Neural cell (in vitro differentiated cells): ENCODE results near the gene SBK1. TPM values are rescaled to one million over a fixed set of nuclear protein-coding genes. Genes with fewer than 3 reads are reported as not detected.

Source experiments
- H2AFZ ChIP-seq: fragments of 200-600, 300-800 bp; sonication (generic), shearing (Covaris generic); 2 replicates; pipeline ENCODE4 v1.6.0; 2014; ENCODE audit warnings: low read depth, mild to moderate bottlenecking, antibody characterized with exemption, low read length, moderate library complexity
- H3F3A ChIP-seq: fragments of 200-600 bp; shearing (Covaris generic); 2 replicates; pipeline ENCODE4 v1.6.1; 2016; ENCODE audit warnings: mild to moderate bottlenecking, moderate library complexity, mixed read lengths, antibody characterized with exemption, low read length; ENCODE audit not compliant: insufficient read depth, poor library complexity, severe bottlenecking
- H3K27ac ChIP-seq: fragments of 200-600, 300-800 bp; sonication (generic), shearing (Covaris generic); 2 replicates; pipeline ENCODE4 v1.5.1; 2014; ENCODE audit warnings: mild to moderate bottlenecking, low read length, moderate library complexity
- H3K27me3 ChIP-seq: fragments of 300-800, 200-600 bp; sonication (generic), shearing (Covaris generic); 2 replicates; pipeline ENCODE4 v1.6.0; 2014; ENCODE audit warnings: mild to moderate bottlenecking, low read depth, low read length, moderate library complexity; ENCODE audit not compliant: insufficient read depth
- H3K36me3 ChIP-seq: fragments of 300-800, 200-600 bp; sonication (generic), shearing (Covaris generic); 2 replicates; pipeline ENCODE4 v1.5.1; 2014; ENCODE audit warnings: mild to moderate bottlenecking, antibody characterized with exemption, low read length, moderate library complexity; ENCODE audit not compliant: insufficient read depth
- H3K4me2 ChIP-seq: fragments of 300-800, 200-600 bp; sonication (generic), shearing (Covaris generic); 2 replicates; pipeline ENCODE4 v1.6.0; 2014; ENCODE audit warnings: mild to moderate bottlenecking, low read length
- H3K4me3 ChIP-seq: fragments of 300-800, 200-600 bp; sonication (generic), shearing (Covaris generic); 2 replicates; pipeline ENCODE4 v1.5.1; 2014; ENCODE audit warnings: mild to moderate bottlenecking, low read length, moderate library complexity
- H3K79me2 ChIP-seq: fragments of 200-600 bp; shearing (Covaris generic); replicated peaks from 2 replicates; pipeline ENCODE4 v1.6.0; 2014; ENCODE audit warnings: mild to moderate bottlenecking, low read length, moderate library complexity; ENCODE audit not compliant: insufficient read depth
- H3K9ac ChIP-seq: fragments of 300-800, 200-600 bp; sonication (generic), shearing (Covaris generic); 2 replicates; pipeline ENCODE4 v1.6.1; 2016; ENCODE audit warnings: mild to moderate bottlenecking, low read length, mixed read lengths
- H3K9me2 ChIP-seq: fragments of 200-600 bp; shearing (Covaris generic); 2 replicates; pipeline ENCODE4 v1.6.1; 2016; ENCODE audit warnings: mild to moderate bottlenecking, low read length, mixed read lengths; ENCODE audit not compliant: insufficient read depth
- H3K9me3 ChIP-seq: fragments of 200-600, 300-800 bp; sonication (generic), shearing (Covaris generic); 2 replicates; pipeline ENCODE4 v1.6.1; 2016; ENCODE audit warnings: mild to moderate bottlenecking, mixed run types, low read length, moderate library complexity, mixed read lengths
- H4K20me1 ChIP-seq: fragments of 200-600 bp; shearing (Covaris generic); 2 replicates; pipeline ENCODE4 v1.6.1; 2016; ENCODE audit warnings: mild to moderate bottlenecking, mixed run types; ENCODE audit not compliant: insufficient read depth
- EP300 ChIP-seq: fragments of 450-650 bp; conservative IDR thresholded peaks from 2 replicates; pipeline ENCODE4 v1.6.1; 2014; ENCODE audit warnings: antibody characterized with exemption, mild to moderate bottlenecking, moderate library complexity; ENCODE audit not compliant: poor library complexity, severe bottlenecking
- EZH2 ChIP-seq: fragments of 200-600, 300-800 bp; shearing (Covaris generic), sonication (generic); IDR thresholded peaks from 2 replicates; pipeline ENCODE4 v1.6.1; 2014; ENCODE audit warnings: antibody characterized with exemption, low read length, borderline replicate concordance, mild to moderate bottlenecking; ENCODE audit not compliant: insufficient read depth, poor library complexity, severe bottlenecking
- MXI1 ChIP-seq: fragments of 450-650 bp; conservative IDR thresholded peaks from 2 replicates; pipeline ENCODE4 v1.6.1; 2014; ENCODE audit warnings: antibody characterized with exemption, mild to moderate bottlenecking; ENCODE audit not compliant: poor library complexity, severe bottlenecking
- POLR2AphosphoS5 ChIP-seq: IDR thresholded peaks from 2 replicates; pipeline ENCODE4 v1.6.1; 2012
- RAD21 ChIP-seq: fragments of 450-650 bp; conservative IDR thresholded peaks from 2 replicates; pipeline ENCODE4 v1.6.1; 2014; ENCODE audit warnings: antibody characterized with exemption, mild to moderate bottlenecking, moderate library complexity
- SMC3 ChIP-seq: fragments of 450-650 bp; conservative IDR thresholded peaks from 2 replicates; pipeline ENCODE4 v1.6.1; 2014; ENCODE audit warnings: antibody characterized with exemption, mild to moderate bottlenecking, moderate library complexity; ENCODE audit not compliant: poor library complexity
- TAF1 ChIP-seq: IDR thresholded peaks from 2 replicates; pipeline ENCODE4 v1.6.1; 2012; ENCODE audit warnings: low read depth
- polyA plus RNA-seq: library from polyadenylated mRNA; depleted of rRNA; stranded (reverse); fragments of >200 nt; gene quantifications from 2 replicates; pipeline ENCODE4 v1.2.3, GENCODE V29; 2014
- TF ChIP-seq, protein P1 (sequence below): IDR thresholded peaks from 2 replicates; pipeline ENCODE4 v1.6.1; 2012; ENCODE audit warnings: borderline replicate concordance
- TF ChIP-seq, protein P2 (sequence below): fragments of 450-650 bp; IDR thresholded peaks from 2 replicates; pipeline ENCODE4 v1.5.1; 2014; ENCODE audit warnings: antibody characterized with exemption, mild to moderate bottlenecking, moderate library complexity; ENCODE audit not compliant: poor library complexity, severe bottlenecking

SBK1 gene
- polyA plus RNA-seq, 1 donor from 2014 or later: 18.2 TPM

DNA sequence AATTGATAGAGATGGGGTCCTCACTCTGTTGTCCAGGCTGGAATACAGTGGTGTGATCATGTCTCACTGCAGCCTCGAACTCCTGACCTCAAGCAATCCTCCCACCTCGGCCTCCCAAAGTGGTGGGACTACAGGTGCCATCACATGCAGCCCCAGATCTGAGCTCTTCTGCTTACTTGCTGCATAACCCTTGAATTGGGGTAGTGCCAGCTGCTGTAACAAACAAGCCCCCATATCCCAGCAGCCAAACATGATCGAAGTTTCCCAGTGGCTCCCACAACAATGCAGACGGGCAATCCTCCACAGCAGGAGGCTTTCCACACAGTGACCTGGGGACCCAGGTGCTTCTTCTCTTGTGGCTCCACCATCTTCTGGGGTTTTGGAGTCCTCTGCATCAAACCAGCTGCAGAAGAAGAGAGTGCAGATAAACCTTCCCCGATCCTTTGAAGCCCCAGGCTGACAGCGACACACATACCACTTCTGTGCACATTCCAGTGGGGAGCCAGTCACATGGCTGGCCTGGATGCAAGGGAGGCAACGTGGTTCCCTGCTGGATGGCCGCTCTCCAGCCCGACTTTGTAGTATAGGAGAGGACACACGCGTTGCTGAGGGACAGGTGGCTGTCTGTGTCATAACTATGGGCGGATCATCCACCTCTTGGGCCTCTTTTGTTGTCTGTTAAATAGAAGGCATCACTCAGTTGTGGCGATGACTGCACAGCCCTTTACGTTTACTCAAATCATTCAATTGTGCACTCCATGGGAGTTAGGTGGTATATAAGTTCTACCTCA is 16.7 kb downstream of the SBK1 start:
- H3K9me3 ChIP-seq: no peaks in the 10 kb centered on the region
- H2AFZ ChIP-seq: no peak overlapping the region
- no peak overlapping the region for H3K27ac ChIP-seq
- H3K9me2 ChIP-seq: no peaks in the 10 kb centered on the region
- no peak overlapping the region for H3K4me2 ChIP-seq
- TF ChIP-seq RAD21 (no peak), POLR2AphosphoS5 (no peak), SMC3 (no peak), EZH2 (no peak), MXI1 (no peak), EP300 (no peak), TAF1 (no peak)
- TF ChIP-seq, protein P1, sequence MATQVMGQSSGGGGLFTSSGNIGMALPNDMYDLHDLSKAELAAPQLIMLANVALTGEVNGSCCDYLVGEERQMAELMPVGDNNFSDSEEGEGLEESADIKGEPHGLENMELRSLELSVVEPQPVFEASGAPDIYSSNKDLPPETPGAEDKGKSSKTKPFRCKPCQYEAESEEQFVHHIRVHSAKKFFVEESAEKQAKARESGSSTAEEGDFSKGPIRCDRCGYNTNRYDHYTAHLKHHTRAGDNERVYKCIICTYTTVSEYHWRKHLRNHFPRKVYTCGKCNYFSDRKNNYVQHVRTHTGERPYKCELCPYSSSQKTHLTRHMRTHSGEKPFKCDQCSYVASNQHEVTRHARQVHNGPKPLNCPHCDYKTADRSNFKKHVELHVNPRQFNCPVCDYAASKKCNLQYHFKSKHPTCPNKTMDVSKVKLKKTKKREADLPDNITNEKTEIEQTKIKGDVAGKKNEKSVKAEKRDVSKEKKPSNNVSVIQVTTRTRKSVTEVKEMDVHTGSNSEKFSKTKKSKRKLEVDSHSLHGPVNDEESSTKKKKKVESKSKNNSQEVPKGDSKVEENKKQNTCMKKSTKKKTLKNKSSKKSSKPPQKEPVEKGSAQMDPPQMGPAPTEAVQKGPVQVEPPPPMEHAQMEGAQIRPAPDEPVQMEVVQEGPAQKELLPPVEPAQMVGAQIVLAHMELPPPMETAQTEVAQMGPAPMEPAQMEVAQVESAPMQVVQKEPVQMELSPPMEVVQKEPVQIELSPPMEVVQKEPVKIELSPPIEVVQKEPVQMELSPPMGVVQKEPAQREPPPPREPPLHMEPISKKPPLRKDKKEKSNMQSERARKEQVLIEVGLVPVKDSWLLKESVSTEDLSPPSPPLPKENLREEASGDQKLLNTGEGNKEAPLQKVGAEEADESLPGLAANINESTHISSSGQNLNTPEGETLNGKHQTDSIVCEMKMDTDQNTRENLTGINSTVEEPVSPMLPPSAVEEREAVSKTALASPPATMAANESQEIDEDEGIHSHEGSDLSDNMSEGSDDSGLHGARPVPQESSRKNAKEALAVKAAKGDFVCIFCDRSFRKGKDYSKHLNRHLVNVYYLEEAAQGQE: no peak
- TF ChIP-seq, protein P2, sequence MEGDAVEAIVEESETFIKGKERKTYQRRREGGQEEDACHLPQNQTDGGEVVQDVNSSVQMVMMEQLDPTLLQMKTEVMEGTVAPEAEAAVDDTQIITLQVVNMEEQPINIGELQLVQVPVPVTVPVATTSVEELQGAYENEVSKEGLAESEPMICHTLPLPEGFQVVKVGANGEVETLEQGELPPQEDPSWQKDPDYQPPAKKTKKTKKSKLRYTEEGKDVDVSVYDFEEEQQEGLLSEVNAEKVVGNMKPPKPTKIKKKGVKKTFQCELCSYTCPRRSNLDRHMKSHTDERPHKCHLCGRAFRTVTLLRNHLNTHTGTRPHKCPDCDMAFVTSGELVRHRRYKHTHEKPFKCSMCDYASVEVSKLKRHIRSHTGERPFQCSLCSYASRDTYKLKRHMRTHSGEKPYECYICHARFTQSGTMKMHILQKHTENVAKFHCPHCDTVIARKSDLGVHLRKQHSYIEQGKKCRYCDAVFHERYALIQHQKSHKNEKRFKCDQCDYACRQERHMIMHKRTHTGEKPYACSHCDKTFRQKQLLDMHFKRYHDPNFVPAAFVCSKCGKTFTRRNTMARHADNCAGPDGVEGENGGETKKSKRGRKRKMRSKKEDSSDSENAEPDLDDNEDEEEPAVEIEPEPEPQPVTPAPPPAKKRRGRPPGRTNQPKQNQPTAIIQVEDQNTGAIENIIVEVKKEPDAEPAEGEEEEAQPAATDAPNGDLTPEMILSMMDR: no peak
- peaks cover 49% of the 10 kb centered on the region for H3K79me2 ChIP-seq
- H3K27me3 ChIP-seq: no peaks in the 10 kb centered on the region
- peaks cover 41% of the 10 kb centered on the region for H4K20me1 ChIP-seq
- H3F3A ChIP-seq: no peaks in the 10 kb centered on the region
- H3K36me3 ChIP-seq: peaks cover 11% of the 10 kb centered on the region
- H3K4me3 ChIP-seq: no peak overlapping the region
- no peak overlapping the region for H3K9ac ChIP-seq

GRCh38 chr16:28309811-28310311 is 17.5 kb downstream of the SBK1 start:
- no peaks in the 10 kb centered on the region for H3K9me2 ChIP-seq
- H3K36me3 ChIP-seq: peaks cover 8% of the 10 kb centered on the region
- H3K9ac ChIP-seq: no peak overlapping the region
- H4K20me1 ChIP-seq: peaks cover 39% of the 10 kb centered on the region
- no peaks in the 10 kb centered on the region for H3F3A ChIP-seq
- no peak overlapping the region for H3K4me3 ChIP-seq
- no peak overlapping the region for H2AFZ ChIP-seq
- TF ChIP-seq RAD21 (no peak), TAF1 (no peak), EZH2 (no peak), SMC3 (no peak), POLR2AphosphoS5 (no peak), EP300 (no peak), MXI1 (no peak)
- TF ChIP-seq, protein P2: no peak
- TF ChIP-seq, protein P1: no peak
- no peaks in the 10 kb centered on the region for H3K9me3 ChIP-seq
- H3K27me3 ChIP-seq: no peaks in the 10 kb centered on the region
- no peak overlapping the region for H3K27ac ChIP-seq
- H3K79me2 ChIP-seq: peaks cover 50% of the 10 kb centered on the region
- no peak overlapping the region for H3K4me2 ChIP-seq
